NCI-H1092 (cell line): ENCODE measurements around the gene ZNF544.

Source experiments
- DNase-seq: peaks from one replicate; lab custom pipeline; 2025; lab: John Stamatoyannopoulos, UW

Gene ZNF544

DNA sequence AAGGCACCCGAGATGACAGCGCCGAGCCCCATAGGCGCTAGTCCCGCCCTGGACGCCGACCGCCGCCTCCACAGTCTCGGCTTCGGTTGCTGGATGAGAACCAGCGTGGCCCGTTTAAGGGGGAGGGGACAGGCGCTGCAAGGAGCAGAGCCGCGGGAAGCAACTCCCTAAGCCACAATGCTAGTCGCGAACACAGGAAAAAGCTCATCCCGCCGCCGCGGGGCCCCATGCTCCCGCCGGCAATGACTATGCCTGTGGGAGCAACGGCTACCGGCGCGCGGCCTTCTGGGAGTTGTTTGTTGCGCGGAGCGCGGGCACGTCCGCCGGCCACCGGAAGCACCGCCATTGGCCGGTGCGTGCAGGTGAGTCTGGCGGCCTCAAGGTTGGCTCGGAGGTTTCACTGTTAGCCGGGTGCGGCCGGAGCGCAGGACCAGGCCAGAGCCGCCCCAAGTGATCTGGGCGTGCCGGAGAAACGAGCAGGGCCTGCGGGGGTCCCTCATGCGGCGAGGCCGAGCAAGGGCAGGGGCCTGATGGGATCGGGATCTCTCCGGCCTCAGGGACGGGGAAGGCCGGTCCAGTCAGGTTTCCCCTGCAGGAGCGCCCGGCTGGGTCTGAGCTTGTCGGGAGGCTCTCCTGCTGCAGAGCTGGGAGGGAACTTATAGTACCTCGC, at the start of gene ZNF544:
Gene ZNF544 (plus strand): TSS at position 330 of the 670 bp plus-strand sequence. CDS start 15,110 bp downstream, outside the sequence.
- DNase-seq: peak; percentile 61

DNA sequence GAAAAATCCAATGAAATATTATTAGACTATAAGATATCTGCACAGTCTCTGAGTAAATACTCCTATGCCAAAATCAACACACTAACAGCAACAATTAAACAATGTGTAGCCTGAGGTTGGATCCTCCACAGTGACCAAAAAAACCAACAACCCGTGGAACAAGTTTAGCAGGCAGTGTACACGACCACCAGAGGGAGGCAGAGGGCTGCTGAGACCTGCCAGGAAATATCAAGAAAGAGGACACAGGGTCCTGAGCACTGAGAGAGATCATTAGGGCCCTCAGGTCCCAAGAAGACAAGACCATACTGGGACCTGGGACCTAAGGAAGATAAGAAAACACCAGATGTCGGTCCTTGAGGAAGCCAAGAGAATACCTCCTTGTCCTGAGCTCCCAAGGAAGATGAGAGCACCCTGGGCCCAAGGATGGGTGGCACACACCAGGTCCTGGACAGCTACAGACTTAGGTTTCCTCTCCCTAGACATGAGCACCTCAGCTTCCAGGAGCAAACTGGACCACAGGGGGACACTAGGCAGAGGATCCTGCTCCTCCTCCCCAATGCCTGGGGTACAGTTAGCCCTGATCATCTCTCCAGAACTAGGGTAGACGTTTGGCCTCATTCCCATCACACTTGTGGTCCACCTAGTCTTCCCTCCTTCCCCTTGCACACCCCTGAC, 46.7 kb upstream of the ZNF544 start:
- no peak for DNase-seq

DNA sequence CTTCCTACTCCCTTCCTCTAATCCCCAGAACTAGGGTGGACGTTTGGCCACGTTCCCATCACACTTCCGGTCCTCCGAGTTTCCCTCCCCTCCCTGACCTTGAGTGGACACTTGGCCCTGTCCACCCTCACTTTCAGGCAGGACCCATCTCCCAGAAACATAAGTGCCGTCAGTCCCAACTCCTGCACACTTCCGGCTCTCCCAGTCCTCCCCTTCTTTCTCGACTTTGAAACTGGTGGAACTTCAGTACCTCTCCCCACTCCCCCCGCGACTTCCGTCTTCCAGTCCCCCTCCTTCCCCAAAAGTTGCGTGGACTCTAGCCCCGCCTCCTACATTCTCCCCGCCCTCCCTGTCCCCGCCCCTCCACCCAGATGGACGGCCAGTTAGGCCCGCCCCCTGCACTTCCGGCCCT, 46.1 kb upstream of the ZNF544 start:
- no peak for DNase-seq

DNA sequence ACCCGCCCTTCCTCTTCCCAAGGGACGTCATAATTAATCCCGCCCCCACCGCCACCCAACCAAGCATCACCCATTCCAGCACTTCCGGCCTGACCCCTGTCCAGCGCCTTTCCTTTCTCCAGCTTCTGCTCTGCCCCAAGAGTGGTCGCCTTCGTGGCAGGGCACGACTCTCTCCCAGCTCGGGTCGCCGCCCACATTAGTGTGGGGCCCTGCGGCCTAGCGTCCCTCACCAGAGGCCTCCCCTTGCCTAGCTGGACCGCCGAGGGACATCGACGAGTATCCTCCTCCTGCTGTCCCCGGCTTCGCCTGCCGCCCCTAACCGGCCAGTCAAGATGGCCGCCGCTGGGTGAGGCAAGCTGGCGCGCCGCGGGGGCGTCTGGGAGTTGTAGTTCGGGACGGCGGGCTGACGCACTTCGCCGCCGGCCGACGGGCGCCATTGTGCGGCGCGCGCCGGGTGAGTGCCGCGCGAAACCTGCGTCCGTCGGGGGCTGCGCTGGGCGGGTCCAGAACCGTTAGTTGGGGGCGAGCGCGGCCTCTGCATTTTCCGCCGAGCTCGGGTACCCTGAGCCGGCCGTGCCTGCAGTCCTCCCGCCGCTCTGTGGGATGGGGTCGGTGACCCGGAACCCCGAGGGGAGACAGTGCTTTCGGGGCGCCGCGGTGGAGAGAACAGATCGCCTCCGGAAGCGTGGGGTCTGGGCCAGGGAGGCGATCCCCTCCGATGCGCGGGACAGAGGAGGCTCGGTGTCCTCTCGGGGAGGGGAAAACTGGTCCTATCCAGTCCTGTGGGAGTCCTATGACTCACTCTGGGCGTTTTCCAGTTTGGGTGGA, 45.5 kb upstream of the ZNF544 start, which contains the start of gene ZNF274:
Gene ZNF274 (plus strand): TSS at position 73 of the 828 bp plus-strand sequence. CDS start 905 bp downstream, outside the sequence.
- DNase-seq: peak; percentile 66

DNA sequence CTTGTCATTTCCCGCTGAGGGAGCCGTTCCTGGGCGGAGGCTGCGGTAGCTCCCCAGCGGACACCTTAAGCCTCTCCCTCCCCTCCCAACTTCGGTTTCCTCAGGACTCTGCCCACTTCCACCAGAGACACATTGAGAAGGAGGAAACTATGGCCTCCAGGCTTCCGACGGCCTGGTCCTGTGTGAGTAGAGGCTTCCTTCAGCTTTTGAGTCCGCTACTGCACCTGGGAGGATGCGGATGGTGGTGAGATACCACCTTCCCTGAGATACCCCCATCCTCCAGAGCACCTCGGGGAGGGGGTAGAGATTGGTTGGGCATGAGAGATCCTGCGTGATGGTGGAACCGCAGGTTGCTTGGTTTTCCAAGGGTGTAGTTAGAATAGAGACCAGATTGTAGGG, 44.9 kb upstream of the ZNF544 start:
- DNase-seq: no peak

DNA sequence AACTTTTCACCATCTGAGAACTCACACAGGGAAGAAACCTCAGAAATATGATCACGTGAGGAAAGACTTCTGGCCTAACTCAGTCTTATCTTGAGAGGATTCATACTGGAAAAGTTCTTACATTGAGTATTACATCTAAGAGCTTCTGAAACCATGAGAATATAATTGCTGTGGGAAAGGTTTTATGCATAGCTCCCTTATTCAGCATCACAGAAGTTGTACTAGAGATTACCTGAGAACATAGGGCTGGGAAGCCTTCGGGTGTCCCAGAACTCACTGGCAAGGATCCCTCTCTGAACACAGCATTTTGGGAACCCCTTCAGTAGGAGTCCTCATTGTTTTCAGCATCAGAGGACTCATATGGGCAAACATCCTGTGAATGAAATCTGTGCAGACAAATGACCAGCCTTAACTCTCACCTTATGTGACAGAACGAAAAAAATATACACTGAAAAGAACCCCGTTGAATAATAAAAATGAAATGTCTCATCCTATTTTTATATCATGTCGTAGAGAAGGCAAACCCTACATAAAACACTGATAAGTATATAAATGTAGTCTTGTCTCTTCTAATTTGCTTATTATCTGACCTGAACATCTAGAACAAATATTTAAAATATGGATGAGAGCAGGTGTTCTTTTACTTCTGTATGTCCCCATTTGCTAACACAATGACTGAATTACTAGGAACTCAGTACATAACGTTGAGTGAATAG, 31.7 kb upstream of the ZNF544 start:
- no peak for DNase-seq

DNA sequence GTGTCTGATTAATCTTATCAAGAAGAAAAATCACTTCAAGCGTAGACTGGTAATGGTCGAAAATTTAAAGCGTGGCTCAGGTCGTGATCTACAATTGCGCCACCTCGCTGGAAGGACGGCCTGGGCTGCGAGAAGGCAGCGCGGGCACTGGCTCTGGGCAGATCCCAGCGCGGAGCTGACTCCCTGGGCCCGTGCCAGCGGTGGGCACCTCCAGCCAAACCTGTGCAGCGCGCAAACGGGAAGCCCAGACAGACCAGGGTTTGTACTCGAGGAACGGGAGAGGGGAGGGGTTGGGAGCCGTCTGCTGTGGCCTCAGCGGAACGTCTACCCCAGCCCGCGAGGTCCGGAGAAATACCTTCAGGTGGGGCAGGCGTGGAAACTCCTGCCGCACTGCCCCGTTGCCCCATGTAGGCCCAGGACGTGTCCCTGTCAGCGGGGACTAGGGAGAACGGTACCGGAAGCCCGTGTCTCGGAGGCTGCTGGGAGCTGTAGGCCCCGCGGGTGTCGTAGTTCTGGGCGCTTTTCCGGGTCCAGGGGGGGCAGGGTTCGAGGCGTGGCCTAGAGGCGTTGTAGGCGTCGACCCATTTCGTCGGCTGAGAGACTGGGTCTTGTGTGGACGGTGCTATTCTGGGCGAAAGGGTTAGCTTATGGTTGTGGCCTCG, 24.8 kb upstream of the ZNF544 start:
- no peak for DNase-seq

DNA sequence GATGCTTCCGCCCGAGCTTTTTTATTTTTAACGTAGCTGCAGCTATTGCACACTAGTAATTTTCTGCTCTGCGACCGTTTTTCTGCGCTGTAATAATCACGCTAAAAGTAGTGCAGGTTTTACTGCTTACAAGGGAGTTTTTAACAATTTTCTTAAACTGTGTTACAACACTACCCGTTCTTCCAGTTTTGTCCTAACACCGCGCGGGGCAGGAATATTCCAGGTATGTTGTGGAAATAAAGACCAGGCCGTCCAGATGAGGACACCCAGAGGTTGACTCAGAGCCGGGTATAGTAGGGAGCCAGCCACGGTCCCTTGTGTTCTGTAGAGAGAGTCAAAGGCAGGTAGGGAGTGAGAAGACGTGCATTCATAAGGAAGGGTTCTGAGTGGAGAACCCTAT, 24.1 kb upstream of the ZNF544 start:
- no peak for DNase-seq

DNA sequence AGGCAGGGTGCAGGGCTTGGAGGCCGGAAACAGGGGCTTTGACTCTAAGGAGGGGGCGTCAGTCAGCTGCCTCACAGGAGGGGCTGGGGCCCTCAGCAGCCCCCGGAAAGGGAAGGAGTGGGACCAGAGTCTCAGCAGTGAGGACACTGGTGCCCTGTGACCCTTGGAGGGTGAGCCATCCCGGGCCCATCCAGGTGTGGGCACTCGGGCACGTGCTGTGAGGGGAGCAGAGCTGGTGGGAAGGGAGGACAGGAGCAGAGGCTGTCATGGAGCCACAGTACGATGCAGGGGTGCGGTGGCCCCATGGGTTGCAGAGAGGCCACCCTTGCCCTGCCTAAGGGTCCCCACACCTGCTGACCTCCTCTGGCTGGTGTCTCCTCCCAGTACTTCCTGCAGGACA, 19.1 kb upstream of the ZNF544 start:
- no peak for DNase-seq

DNA sequence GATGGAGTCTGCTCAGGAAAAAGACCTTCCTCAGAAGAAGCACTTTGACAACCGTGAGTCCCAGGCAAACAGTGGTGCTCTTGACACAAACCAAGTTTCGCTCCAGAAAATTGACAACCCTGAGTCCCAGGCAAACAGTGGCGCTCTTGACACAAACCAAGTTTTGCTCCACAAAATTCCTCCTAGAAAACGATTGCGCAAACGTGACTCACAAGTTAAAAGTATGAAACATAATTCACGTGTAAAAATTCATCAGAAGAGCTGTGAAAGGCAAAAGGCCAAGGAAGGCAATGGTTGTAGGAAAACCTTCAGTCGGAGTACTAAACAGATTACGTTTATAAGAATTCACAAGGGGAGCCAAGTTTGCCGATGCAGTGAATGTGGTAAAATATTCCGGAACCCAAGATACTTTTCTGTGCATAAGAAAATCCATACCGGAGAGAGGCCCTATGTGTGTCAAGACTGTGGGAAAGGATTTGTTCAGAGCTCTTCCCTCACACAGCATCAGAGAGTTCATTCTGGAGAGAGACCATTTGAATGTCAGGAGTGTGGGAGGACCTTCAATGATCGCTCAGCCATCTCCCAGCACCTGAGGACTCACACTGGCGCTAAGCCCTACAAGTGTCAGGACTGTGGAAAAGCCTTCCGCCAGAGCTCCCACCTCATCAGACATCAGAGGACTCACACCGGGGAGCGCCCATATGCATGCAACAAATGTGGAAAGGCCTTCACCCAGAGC, 16.2 kb upstream of the ZNF544 start:
- DNase-seq: no peak

DNA sequence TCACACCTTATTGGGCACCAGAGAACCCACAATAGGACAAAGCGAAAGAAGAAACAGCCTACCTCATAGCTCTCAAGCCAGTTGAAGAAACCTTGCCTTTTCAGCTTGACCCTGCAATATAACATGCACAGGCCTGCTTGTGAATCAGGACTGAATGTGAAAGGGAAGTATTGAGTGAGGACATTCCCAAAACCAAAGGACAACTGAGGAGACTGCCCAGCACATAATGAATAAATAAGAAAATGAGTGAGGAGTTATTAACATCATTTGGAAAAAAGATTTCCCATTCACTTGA, 15.7 kb upstream of the ZNF544 start:
- no peak for DNase-seq

DNA sequence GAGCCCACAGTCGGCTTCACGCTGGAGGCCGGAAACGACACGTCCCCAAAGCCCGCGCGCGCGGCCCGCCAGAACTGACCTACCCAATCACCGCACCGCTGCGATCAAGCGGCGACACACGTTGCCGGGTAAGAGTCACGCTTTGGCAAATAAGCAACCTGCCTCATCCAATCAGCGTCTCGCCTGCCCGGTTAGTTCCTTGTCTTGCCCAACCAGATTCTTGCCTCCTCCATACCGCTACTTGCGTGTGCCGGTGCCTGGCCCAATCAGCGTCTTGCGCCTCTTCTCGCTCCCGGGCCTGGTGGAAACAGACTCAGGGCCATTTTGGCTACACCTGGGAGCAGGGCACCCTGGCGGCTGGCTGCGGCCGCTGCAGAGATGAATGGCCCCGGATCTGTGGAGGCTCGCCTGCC, 11.6 kb upstream of the ZNF544 start:
- DNase-seq: no peak

DNA sequence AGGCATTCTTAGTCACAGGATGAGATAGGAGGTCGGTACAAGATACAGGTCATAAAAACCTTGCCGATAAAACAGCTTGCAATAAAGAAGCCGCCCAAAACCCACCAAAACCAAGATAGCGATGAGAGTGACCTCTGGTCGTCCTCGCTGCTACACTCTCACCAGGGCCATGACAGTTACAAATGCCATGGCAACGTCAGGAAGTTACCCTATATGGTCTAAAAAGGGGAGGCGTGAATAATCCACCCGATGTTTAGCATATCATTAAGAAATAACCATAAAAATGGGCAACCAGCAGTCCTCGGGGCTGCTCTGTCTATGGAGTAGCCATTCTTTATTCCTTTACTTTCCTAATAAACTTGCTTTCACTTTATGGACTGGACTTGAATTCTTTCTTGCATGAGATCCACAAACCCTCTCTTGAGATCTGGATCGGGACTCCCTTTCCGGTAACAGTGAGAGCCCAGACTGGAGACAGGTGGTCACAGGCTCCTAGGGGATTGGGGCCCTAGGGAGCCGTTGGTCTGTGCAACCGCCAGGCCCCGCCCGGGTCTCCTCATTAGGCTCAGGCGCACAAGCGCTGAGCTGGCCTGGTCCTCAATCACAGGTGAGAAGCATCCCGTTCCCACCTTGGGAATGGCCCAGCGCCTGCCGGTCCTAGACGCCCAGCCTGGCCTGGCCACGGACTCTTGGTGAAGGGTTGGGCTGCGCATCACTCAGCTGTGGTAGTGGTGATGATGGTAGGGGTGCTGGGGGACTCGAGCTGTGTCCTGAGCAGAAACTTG, 10.9 kb upstream of the ZNF544 start:
- no peak for DNase-seq

DNA sequence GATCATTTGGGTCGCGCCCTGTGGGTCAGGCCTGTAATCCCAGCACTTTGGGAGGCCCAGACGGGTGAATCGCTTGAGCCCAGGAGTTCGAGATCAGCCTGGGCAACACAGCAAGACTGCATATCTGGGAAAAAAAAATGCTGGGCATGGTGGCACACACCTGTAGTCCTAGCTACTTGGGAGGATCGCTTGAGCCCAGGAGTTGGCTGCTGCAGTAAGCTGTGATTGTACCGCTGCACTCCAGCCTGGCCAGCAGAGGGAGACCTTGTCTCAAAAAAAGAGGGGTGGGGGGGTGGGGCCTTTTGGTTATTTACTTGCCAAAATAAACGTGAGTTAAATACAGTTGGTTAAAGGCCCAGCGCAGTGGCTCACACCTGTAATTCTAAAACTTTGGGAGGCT, 9.8 kb upstream of the ZNF544 start:
- DNase-seq: no peak

DNA sequence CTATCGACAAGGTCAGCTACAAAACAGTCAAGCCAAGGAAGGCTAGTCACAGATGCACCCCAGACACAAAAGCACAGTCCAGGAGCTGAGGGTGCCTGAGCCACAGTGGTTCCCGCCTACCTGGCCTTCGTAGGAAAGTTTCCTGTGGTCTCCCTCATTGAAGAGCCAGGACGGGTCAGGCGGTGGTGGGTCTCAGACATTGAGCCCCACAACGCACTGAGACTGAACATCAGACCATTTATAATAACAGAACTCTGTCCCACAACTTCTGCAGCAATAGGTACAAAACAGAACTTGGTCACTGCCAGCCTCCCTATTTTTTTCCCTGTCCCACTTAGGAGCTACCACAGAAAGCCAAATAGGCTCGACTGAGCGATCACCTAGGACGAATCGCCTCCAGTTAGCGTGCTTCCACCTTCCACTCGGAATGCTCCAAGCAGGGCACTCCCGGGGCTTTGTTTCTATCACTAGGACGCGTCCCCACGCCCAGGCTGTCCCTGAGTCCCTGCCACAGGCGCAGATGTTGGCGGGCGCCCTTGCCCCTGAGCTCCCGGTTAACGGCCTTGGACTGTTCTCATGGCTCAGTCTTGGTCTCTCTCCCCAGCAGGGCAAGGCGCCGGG, 640 bp upstream of the ZNF544 start:
- DNase-seq: no peak

DNA sequence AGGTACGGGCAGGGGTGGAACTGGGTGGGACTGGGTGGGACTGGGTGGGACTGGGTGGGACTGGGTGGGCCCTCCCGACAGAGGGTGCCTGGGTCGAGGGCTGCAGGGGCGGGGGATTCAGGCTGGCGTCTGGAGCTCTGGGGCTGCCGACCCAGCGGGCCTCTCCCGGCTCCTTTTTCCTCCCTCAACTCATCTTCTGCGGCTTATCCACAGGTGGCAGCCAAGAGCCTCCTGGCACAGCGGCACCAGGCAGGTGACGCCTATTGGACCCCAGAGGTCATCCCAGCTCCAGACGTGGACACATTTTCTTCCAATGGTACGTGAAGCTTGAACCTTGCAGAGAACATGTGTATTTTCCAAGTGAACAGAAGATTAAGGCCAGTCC, 533 bp downstream of the ZNF544 start:
- DNase-seq: no peak

DNA sequence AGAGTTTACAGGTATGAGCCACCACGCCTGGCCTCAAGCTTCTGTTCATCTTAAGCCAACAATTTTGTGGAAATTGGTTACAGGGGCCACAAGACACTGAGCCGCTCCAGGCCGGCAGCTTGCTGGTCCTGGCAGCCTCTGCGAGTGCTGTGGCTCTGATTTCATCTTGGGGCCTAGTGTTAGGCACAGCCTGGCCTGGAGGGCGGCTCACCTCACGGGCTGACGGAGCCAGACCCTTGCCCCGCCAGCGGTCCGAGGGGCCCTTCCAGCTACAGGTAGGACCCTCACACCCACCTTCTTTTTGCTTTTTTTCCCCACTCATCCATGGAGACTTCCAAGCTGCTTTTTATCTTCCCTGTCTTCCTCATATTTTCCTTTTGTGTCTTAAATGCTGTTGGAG, 8.6 kb downstream of the ZNF544 start:
- DNase-seq: no peak

DNA sequence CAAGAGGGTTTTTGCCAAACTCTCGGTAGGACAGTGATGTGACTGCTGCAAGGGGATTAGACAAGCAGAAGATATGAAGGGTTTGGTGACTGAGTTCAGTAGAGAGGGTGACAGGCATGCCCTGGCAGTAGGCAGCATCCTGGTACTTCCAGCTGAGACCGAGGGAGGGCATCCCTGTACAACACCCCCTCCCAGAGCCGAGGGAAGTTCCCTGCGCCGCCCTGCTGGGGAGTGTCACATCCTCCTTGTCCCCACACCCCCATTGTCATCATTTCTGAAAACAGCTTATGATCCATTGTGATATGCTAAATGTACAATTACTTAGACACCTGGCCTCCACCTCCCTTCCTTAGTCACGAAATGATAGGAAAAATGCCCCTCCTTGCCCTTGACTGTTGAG, 14.6 kb downstream of the ZNF544 start:
- DNase-seq: no peak

DNA sequence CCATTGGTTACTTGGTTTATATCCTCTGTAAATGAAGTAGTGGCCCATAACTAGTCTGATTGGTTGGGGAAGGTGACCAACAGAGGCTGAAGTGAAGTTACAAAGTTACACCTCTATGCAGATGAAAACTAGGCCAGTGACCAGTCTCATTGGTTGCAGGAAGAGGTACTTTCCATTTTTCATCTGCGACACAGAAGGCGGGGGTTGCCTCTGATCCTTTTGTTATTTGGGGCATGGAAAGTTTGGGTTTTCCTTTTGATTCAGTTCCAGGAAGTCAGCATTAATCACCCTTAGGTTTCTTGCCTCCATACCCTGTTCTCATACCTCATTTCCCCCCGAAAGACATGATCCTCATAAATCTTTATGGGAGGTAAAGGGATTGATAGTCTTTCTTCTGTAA, 20.2 kb downstream of the ZNF544 start:
- DNase-seq: no peak

DNA sequence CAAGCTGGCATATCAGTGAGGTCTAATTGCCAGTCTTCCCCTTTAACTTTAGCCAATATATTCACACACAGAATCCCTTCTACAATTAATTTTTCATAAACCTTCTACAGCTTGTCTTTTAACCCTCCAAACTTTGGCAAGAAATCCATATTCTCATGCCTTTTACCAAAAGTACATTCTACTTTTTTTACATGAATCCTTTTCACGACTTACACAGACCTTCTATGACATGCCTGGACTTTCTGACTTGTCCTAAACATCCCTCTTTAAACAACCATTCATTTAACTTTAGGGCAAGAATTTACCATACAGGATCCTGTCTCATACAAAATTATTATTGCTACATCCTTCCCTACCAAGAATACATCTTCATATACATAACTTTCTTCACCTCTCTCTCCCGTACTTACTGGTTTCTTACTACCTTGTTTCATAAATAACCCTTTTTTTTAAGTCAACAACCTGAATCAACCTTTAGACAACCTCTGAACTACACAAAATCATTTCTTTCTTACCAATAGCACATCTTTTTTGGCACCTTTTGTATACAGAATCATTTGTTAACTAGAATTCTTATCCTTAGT, 23.5 kb downstream of the ZNF544 start:
- no peak for DNase-seq
